Islet precursor cell (in vitro differentiated cells): ENCODE results near the gene NECTIN3.

Experiments used
- DNase-seq: peaks from one replicate; pipeline ENCODE4 v3.0.0-alpha.2; 2018

The NECTIN3 gene

DNA sequence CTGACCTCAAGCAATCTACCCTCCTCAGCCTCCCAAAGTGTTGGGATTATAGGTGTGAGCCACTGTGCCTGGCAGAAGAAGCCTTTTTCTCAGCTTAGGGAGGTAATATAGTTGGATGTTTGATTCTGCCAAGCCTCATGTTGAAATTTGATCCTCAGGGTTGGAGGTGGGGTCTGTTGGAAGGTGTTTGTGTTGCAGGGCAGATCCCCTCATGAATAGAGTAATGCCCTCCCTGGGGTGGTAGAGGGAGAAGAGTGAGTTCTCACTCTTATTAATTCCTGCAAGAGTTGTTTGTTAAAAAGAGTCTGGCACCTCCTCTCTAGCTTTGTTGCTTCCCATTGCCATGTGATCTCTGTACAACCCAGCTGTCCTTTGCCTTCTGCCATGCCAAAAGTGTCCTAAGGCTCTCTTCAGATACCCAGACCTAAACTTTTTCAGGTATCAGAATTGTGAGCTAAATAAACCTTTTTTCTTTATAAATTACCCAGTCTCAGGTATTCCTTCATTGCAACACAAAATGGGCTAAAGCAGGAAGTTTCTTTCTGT, 16.4 kb downstream of the NECTIN3 start:
- no peak for DNase-seq

DNA sequence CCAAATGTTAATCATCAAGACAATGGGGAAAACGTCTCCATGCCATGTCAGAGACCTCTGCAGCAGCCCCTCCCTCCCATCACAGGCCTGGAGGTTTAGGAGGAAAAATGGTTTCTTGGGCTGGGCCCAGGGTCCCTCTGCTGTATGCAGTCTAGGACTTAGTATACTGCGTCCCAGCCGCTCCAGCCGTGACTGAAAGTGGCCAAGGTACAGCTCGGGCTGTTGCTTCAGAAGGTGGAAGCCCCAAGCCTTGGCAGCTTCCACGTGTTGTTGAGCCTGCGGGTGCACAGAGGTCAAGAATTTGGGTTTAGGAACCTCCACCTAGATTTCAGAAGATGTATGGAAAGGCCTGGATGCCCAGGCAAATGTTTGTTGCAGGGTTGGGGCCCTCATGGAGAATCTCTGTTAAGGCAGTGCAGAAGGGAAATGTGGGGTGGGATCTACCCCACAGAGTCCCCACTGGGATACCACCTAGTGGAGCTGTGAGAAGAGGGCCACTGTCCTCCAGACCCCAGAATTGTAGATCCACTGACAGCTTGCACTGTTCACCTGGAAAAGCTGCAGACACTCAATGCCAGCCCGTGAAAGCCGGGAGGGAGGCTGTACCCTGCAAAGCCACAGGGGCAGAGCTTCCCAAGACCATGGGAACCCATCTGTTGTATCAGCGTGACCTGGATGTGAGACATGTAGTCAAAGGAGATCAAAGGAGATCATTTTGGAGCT, 25.0 kb downstream of the NECTIN3 start:
- DNase-seq = no peak

- DNase-seq = no peak
Observed at GRCh38 chr3:111103807-111104206, 32.2 kb downstream of the NECTIN3 start.

DNA sequence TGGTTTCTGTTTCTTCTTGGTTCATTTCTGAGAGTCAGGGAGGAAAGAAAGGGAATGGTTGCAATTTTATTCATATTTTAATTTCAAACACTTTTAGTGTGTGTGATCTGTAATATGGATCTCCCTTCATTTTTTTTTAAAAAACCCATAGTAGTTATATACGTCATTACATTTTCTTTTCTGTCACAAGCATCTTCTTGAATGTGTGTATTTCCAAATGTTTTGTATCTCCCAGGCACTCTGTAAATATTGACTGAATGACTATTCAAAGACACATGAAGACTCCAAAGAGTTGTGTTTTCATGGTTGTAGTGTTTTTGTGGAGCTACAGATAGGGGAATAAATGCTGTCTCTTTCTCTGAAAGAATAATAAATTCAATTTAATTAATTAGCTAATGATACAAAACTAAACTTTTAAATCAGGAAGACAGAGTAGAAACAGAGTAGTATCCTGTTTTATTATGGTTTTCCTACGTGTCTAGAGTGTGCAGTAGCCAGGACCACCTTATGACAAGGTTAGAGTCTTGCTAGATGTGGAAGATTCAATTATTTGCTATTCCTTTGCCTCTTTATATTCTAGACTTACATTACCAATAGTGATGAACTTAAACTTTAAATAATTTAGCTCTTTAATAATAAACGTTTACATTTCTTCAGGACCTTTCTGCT, 35.5 kb downstream of the NECTIN3 start:
- DNase-seq = no peak

- no peak for DNase-seq
Observed at GRCh38 chr3:111107662-111108035, 36.0 kb downstream of the NECTIN3 start.

GRCh38 chr3:111112913-111113312, 41.3 kb downstream of the NECTIN3 start:
- no peak for DNase-seq

DNA sequence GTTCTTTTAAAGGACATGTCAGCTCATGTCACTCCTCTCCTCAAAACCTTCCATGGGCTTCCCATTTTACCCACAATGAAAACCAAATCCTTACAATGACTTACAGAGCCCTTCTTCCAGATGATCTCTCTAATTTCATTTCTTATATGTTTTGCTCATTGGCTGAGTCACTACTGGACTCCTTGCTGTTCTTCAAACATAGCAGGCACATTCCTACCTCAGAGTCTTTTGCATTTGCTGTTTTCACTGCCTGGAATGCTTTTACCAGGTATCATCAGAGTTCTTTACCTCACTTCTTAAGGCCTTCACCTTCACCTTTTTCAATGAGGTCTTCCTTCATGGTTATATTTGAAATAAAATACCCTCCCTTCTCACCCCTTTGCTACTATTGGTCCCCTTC, 57.3 kb downstream of the NECTIN3 start:
- DNase-seq = no peak

- no peak for DNase-seq
Observed at GRCh38 chr3:111130827-111131226, 59.2 kb downstream of the NECTIN3 start.

- DNase-seq = no peak
Observed at GRCh38 chr3:111134302-111134701, 62.7 kb downstream of the NECTIN3 start.

GRCh38 chr3:111151438-111151837, 79.8 kb downstream of the NECTIN3 start:
- no peak for DNase-seq

DNA sequence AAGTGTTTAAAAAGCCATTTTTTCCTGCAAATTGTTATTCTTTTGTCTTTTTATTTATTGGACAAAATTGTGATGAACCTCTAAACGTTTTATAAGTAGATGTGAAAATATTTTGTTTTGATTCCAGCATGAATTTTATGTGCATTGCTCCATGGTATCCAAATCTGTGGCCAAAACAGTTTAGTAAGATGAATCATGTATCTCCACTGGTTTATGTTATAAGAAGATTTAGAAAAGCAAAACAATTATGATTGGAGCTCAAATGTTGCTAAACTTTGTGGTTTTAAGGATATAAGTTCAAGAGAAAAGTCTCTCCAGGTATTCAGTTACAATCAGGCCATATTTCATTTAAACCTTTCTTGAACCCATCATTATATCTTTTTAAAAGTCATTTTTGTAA, 80.9 kb downstream of the NECTIN3 start:
- DNase-seq = no peak

- no peak for DNase-seq
Observed at GRCh38 chr3:111156517-111156916, 84.9 kb downstream of the NECTIN3 start.

DNA sequence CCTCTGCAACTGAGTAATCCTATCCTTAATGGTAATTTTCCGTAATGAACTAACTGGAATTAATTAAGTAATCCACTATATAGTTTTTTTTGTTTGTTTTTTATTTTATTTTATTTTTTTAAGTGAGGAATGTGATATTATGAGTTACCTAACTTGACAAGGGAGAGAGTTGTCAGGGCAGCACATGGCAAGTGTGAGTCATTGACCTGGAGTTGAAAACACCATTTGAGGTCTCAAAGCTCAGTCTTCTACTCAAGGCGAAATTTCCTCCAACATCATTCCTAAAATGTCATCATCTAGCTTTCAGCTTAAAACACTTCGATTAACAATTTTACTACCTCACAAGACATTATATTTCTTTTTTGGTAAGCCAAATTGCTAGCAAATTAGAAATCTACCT, 87.8 kb downstream of the NECTIN3 start:
- DNase-seq = no peak

DNA sequence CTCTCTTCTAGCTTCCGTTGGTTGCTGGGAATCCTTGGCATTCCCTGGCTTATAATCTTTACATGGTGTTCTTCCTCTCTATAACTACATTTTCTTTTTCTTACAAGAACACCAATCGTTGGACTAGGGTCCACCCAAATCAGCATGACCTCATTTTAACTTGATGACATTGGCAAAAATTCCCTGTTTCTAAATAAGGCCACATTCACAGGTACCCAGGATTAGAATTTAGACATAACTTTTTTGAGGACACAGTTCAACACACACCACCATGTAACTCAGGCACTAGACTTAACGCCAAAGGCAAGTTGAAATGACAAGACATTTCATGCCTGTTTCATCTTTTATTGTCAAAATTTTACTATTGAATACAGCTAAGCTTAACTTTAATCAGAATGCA, 93.0 kb downstream of the NECTIN3 start:
- DNase-seq = no peak

DNA sequence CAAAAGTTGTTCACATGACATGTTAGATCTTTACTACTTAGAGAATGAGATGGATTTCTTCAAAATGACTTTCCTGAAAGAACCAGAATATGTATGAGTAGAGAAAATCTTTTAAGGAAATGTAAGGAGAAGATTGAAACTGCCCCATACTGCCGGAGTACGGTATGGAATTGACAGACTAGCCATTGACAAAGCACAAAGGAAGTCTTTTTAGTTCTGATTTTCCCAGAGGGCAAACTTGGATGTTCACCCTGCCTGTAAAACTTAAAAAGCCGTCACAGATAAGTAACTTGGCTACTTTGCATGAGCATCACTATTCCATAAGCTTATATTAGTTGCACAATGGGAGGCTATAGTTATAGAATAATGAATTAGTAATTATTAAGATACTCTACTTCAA, 93.8 kb downstream of the NECTIN3 start:
- no peak for DNase-seq

- DNase-seq = no peak
Observed at GRCh38 chr3:111173328-111173900, 101.8 kb downstream of the NECTIN3 start.

- no peak for DNase-seq
Observed at GRCh38 chr3:111173906-111174305, 102.3 kb downstream of the NECTIN3 start.

GRCh38 chr3:111190518-111190917, 118.9 kb downstream of the NECTIN3 start:
- DNase-seq = no peak

DNA sequence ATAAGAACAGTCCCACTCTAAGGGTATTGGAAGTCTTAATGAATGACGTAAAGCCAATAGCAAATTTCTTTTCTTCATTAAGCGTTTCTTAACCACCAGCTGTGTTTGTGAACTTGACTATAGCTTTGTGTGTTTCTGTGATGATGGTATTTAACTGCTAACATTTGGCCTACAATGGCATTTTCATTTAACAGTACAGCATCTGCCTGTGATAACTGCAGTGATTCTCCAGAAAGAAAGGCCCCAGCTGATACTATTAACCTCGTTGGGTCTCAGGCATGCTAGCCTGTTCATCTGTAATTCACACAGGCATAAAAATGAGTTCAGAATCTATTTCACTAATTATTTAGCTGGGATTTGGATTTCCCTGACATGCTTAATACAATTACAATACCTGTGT, 121.9 kb downstream of the NECTIN3 start:
- DNase-seq = no peak

DNA sequence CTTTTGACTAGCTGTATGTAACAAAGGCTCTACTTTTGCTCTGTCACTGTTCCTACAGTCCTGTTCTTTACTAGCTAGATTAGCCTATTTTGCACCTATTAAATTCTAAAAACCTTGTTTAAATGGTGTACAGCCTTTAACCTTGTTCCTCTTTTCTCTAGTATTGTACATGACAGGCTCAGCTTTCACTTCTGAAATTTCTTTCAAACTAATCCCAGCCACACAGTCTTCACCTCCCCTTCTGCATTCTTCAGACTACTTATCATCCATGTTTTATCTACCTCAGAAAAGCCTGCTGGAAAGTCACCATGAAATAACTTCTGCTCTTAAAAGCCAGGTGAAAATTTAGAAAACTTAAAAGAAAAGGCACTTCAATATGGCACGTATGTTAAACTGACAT, 122.4 kb downstream of the NECTIN3 start:
- DNase-seq = no peak

GRCh38 chr3:111197485-111197884, 125.9 kb downstream of the NECTIN3 start:
- DNase-seq = no peak

- DNase-seq = no peak
Observed at GRCh38 chr3:111200027-111200426, 128.4 kb downstream of the NECTIN3 start.

GRCh38 chr3:111210003-111210711, 138.5 kb downstream of the NECTIN3 start:
- DNase-seq = no peak
